ENCODE measurements around the gene UBTFL1.
"Not testable (repeated sequence)": the region's sequence is repeated elsewhere in the genome, so short reads cannot be mapped to it uniquely, and the experiment has no call there.

UBTFL1 gene, protein sequence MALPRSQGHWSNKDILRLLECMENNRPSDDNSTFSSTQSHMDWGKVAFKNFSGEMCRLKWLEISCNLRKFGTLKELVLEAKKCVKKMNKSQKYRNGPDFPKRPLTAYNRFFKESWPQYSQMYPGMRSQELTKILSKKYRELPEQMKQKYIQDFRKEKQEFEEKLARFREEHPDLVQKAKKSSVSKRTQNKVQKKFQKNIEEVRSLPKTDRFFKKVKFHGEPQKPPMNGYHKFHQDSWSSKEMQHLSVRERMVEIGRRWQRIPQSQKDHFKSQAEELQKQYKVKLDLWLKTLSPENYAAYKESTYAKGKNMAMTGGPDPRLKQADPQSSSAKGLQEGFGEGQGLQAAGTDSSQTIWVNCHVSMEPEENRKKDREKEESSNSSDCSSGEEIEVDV

DNA sequence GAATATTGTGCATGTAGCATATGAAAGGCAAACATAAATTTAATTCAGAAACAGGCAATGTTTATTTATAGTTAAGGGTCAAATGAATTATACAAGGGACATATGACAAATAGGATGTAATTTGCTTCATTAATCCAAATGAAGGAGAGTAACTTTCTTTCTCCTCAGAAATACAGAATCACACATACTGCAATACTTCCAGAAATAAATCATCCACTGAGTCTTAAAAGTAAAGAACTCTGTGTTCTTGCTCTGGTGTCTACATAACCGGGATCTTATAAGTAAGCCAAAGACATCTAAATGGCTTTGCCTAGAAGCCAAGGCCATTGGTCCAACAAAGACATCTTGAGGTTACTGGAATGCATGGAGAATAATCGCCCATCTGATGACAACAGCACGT is at the start of gene UBTFL1:
Gene UBTFL1, plus strand, starts transcription at position 301 of the 400 bp plus-strand sequence. Its CDS starts 0 bp downstream, at position 301.
- not testable (repeated sequence) for DNase-seq

DNA sequence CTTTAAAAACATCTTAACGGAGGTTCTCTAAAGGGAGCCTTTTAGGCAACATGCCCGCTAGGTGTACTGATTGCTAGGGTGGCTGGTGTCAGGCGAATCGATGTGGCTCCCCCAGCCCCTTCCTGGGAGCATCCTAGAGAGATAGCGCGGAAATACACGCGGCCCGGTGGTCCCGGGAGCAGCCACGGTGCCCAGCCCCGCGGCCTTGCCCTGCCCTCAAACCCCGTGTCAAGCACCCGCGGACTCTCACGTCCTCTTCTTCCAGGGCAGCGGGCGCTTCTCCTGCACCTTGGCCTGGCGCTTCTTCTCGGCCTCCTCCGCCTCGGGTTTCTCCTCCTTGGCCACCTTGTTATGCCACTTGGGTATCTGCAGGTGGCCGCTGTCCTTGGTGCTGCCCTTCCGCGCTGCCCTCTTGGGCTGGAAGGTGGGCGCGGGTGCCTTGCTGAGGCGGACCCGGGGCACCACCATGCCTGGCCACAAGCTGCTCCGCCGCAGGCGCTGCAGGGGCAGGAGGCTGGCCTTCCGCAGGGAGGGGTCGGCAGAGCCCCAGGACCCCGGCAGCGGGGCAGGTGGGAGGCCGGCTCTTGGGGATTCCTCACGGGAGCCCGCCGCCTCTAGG is 34.0 kb upstream of the UBTFL1 start:
- not testable (repeated sequence) for DNase-seq

DNA sequence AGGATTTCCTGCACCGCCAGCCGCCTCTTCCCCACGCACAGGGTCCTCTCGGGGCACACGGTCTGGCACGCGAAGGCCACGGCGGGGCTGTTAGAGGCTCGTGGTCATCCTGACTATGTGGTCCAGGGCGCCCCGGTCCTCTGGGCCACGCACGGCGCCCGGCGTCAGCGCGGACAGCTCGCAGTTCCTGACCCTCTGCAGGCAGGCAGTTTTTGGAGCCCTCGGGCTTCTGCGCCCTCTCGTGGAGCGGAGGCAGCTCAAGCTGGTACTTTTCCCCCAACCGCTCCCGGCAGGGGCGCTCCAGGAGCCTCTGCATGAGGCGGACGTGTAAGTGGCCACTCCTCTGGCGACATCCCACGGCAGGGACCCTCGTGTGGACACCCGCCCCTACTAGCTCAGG is 33.4 kb upstream of the UBTFL1 start:
- peak; percentile 1 for DNase-seq

DNA sequence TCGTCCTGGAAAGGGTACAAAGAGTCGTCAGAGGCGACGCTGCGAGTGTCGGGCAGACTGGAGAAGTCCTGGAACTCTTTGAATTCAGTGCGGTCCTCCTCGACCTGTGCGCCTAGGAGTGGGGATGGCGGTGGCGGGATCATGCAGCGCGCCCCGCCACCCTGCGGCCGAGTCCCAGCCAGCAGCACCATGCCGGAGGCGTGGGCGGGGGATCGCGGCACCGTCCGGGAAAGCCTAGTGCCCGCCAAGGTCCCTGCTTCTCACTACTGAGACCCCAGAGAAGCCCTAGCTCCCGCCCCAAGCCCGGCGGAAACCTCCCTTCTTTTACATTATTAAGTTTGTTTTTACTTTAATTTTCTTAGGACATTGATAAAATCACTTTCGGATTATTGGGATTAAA is 32.2 kb upstream of the UBTFL1 start:
- DNase-seq: not testable (repeated sequence)

DNA sequence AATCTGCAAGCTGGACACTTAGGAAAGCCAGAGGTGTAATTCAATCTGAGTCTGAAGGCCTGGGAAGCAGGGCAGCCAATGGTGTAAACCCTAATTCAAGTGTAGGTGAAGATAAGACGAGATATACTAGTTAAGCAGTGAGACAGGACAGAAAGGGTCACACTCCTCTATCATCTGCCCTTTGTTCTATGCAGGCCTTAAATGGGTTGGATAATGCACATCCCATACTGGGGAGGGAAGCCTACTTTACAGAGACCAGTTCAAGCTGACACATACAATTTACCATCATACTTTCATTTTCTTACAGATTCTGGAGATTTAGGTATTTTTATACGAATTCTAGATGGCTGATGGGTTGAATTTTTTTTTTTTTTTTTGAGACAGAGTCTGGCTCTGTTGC is 3.0 kb downstream of the UBTFL1 start:
- DNase-seq: not testable (repeated sequence)

DNA sequence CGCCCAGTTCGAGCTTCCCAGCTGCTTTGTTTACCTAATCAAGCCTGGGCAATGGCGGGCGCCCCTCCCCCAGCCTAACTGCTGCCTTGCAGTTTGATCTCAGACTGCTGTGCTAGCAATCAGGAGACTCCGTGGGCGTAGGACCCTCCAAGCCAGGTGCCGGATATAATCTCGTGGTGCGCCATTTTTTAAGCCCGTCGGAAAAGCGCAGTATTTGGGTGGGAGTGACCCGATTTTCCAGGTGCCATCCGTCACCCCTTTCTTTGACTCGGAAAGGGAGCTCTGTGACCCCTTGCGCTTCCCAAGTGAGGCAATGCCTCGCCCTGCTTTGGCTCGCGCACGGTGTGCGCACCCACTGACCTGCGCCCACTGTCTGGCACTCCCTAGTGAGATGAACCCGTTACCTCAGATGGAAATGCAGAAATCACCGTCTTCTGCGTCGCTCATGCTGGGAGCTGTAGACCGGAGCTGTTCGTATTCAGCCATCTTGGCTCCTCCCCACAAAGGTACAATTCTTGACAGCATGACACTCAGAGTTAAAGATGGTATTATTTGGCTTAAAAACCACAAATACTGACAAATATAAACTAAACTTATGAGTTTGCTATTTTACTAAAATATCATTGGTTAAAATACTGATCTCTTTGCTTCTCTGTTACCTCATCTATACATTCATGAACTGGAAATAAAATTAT is 9.6 kb downstream of the UBTFL1 start:
- DNase-seq: not testable (repeated sequence)

DNA sequence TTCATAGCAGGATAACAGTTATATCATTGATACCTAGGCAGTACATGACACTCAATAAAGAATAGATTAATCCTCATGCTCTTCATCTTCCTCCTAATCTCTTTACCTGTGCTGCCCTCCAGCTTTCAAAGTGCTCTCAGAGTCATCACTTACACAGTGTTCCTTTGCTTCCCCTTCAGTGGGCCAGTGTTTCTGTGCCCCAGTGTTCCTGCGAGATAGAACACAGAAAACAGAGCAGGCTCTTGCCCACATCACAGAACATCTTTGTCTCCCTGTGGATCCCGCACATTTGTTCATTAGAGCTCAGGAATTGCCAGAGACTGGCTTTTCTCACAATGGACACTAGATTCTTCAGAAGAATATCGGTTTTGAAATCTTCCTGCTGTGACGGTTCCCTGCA is 12.5 kb downstream of the UBTFL1 start:
- not testable (repeated sequence) for DNase-seq

DNA sequence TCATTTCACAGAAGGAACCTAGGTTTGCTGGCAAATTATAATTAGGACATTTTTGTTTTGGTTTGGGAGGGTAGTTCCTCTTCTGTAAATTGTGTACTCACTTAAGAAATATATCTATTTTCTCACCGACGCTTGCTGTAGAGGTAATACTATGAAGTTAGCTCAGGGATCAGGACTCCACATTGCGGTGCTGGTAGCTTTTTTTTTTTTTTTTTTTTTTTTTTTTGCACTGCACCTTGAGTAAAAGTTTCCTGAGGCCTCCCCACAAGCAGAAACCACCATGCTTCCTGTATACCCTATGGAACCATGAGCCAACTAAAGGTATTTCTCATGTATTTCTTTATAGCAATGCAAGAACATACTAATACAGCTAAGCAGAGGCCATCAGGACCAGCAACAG is 14.7 kb downstream of the UBTFL1 start:
- DNase-seq: peak; percentile 3

DNA sequence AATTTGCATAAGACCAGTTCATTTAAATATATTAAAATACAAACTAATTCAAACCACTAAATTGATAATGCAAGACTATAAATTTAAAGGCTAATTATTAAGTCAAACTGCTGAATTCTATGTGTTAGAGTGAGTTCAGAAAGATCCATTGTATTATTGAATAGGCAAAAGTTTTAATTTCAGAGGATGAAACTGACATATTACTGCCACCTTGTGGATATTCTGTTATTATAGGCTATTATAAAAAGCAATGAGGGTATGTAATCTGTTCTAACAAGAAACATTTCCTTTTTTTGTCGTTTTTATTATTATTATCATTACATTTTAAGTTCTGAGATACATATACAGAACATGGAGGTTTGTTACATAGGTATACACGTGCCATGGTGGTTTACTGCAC is 27.8 kb downstream of the UBTFL1 start:
- peak; percentile 14 for DNase-seq

DNA sequence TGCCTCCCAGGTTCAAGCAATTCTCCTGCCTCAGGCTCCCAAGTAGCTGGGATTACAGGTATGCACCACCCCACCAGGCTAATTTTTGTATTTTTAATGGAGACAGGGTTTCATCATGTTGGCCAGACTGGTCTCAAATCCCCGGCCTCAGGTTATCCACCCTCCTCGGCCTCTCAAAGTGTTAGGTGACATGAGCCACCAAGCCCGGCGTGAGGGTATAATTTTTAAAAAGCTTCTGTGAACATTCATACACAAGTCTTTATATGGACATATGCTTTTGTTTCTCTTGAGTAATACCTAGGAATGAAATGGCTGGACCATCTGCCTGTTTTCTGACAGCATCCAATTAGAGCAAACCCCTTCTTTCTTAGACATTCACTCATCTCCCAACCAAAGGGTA is 34.4 kb downstream of the UBTFL1 start:
- no peak for DNase-seq

DNA sequence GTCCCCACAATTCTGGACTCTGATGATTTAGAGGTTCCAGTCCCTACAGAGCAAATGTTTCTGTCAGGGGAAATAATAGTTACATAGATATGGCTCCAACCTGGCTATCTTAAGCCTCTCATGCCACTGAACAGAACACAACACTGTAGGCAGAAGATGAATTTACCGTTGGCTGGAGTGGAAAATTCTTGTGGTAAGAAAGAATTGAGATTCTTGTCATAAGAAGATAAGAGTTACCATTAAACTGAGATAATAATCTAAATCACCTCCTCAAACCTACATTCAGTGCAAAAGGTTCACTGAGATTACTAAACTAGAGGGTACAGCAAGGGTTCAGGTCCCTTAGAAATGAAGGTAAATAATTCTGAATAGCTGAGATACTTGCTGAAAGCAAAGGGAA is 38.6 kb downstream of the UBTFL1 start:
- DNase-seq: no peak

DNA sequence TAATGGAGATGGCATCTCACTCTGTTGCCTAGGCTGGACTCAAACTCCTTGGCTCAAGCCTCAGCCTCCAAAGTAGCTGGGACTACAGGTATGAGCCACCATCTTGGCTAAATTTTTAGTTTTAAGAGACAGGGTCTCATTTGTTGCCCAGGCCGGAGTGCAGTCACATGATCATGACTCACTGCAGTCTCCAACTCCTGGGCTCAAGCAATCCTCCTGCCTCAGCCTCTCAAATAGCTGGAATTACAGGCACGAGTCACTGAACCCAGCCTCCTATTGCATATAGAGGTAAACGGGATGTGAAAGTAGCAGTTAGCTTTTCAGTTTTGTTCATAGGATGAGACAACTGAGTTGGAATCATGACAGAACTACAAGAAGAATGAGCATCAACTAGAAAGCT is 39.2 kb downstream of the UBTFL1 start:
- no peak for DNase-seq

DNA sequence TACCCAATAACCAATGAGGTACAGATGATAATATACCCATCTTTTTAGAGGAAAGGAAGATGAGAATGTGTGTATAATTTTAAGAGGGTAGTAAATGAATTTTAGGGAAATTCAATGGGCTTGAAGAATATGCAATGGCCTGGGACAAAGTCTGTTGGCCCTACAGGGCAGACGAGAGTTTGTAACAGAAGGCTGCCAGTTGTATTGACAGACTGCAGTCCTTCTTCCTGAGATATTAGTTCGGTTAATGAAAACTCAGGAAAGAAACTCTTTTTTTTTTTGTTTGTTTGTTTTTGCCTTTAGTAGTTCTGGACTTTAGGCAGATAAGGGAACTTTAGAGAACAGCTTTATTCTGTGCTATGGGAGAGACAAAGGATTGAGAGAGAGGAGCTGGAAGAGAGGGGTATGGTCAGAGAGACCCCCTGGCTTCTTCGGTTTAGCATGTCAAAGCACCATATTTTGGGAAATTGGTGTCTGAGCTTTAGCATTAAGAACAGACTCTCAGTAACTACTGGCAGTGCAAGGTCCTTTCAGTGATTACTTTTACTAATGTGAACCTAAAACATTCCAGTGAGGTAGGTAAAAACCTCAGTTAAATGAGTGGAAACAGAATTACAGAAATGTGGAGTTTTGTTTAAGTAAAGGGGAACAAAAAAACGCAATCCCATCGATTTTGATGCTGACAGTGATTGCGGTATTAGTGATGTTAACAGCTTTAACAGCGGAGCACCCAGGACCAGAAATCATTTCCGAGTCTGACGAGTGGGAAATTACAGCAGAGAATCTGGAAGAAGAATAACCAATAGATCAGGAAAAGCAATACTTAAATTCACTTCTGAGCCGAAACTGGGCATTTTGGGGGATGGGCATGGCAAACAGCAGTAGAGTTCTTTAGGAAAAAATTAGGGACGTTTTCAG is 48.1 kb downstream of the UBTFL1 start:
- no peak for DNase-seq

DNA sequence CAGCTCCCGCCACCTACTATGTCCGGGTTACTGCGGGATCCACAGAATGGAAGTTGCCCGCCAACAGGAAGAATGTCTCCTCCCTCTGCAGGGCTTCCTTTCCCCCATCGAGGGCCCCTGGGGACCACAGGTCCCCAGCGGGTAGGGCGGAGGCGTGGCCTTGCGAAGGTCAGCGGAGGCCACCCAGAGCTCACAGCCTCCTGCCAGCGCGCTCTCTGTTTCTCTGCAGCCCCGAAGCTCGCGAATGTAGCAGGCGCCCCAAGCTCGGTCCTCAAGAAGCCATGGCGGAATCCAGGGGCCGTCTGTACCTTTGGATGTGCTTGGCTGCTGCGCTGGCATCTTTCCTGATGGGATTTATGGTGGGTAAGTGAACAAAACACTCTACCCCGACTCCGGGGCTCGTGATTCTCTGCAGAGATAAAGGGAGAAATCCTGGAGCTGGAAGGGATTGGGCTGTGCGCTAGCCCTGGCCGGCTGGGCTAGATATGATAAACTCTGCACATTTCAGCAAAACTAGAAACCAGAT is 48.8 kb downstream of the UBTFL1 start, which contains the start of gene NAALAD2:
Gene NAALAD2, plus strand, starts transcription at position 186 of the 526 bp plus-strand sequence. Its CDS starts 96 bp downstream, at position 282.
- no peak for DNase-seq

DNA sequence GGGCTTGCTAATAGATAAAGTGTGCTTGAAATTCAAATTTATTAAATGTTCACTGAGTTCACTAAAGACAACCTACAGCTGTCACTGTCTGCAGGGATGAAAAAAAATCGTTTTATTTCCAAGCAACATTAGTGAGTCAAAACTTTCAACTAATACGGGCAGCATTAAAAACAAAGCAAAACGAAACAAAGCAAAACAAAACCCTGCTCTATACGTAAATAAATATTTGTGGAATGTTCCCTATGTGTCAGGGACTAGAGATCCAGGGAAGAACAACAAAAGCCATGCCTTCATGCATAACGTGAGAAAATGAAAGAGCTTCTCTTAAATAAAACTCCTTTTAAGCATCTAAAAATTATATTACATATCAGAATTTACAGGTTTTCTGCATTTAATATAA is 49.3 kb downstream of the UBTFL1 start:
- DNase-seq: no peak

Data from activated CD4-positive, alpha-beta T cell treated with anti-CD3 and anti-CD28 coated beads, Interleukin-2, Interleukin-6, amounts not matched to agents 100 ng/mL and 50 ng/mL, durations not matched to agents 16 hours and 8 hours (primary cell).